RWPE1 (cell line): ENCODE results near the gene RNF26.
A peak's percentile ranks its signal among the peaks of the same experiment; 100 is the strongest.

ENCODE experiments used
- CTCF ChIA-PET: fragments of 350-600 bp; sonication (Branson Sonifier 250); formaldehyde crosslinking; extraction: SDS; loops from one replicate; lab custom pipeline; 2021; lab: Yijun Ruan, JAX
- POLR2A ChIA-PET: fragments of 400-600 bp; formaldehyde crosslinking; extraction: SDS; loops from one replicate; lab custom pipeline; 2020; ENCODE audit warnings: antibody characterized with exemption; ENCODE audit not compliant: low non-redundant PET; lab: Yijun Ruan, JAX
- DNase-seq: peaks from one replicate; pipeline ENCODE4 v3.0.0; 2012; ENCODE audit warnings: low spot score
- H3K27ac ChIP-seq: fragments of 450-650 bp; 2 replicates; pipeline ENCODE4 v1.5.1; 2017
- TF ChIP-seq, protein P1 (sequence below): fragments of 450-650 bp; conservative IDR thresholded peaks from 2 replicates; pipeline ENCODE4 v1.5.1; 2017; ENCODE audit warnings: low read depth, mild to moderate bottlenecking

Gene RNF26

GRCh38 chr11:119341222-119342022 lies 7.1 kb downstream of the RNF26 start:
- TF ChIP-seq, protein P1, sequence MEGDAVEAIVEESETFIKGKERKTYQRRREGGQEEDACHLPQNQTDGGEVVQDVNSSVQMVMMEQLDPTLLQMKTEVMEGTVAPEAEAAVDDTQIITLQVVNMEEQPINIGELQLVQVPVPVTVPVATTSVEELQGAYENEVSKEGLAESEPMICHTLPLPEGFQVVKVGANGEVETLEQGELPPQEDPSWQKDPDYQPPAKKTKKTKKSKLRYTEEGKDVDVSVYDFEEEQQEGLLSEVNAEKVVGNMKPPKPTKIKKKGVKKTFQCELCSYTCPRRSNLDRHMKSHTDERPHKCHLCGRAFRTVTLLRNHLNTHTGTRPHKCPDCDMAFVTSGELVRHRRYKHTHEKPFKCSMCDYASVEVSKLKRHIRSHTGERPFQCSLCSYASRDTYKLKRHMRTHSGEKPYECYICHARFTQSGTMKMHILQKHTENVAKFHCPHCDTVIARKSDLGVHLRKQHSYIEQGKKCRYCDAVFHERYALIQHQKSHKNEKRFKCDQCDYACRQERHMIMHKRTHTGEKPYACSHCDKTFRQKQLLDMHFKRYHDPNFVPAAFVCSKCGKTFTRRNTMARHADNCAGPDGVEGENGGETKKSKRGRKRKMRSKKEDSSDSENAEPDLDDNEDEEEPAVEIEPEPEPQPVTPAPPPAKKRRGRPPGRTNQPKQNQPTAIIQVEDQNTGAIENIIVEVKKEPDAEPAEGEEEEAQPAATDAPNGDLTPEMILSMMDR: no peak
- POLR2A ChIA-PET: no interaction called here
- CTCF ChIA-PET: interaction anchor here (0.8 to 3.5 kb wide), 3 partner anchors 14 to 20 kb away, joined by 3 to 12 read pairs (median 3); no protein-coding TSS in a partner anchor
- DNase-seq: no peak
- H3K27ac ChIP-seq: peak overlapping the region; percentile 82

DNA sequence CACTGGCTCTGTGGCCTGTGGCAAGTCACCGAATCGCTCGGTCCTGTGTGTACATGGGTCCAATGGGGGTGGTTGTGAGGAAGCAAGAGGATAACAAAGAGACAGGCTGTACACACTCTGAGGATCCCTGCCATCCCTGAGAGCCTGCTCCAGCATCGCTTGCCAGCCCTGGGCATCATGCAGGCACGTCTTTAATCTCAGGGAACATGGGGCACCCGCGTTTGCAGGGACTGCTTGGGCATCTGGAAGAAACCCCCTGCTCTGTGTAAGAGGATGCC lies 7.6 kb downstream of the RNF26 start:
- TF ChIP-seq, protein P1: no peak
- CTCF ChIA-PET: interaction anchor here (1.0 kb wide), 2 partner anchors 14 to 18 kb away, joined by 3 read pairs; no protein-coding TSS in a partner anchor
- peak overlapping the region; percentile 82; the same call in 1 of the 2 replicates for H3K27ac ChIP-seq
- DNase-seq: no peak
- POLR2A ChIA-PET: no interaction called here

- TF ChIP-seq, protein P1: no peak
- no peak for DNase-seq
- ChIA-PET POLR2A (no interaction called here), CTCF (interaction anchor here (0.5 to 5.5 kb wide), 5 partner anchors 13 to 829 kb away, joined by 3 to 26 read pairs (median 3); no protein-coding TSS in a partner anchor)
- no peak overlapping the region for H3K27ac ChIP-seq
These were observed 8.2 kb downstream of the RNF26 start for GRCh38 chr11:119342362-119343130.

GRCh38 chr11:119343726-119344125 lies 9.4 kb downstream of the RNF26 start:
- CTCF ChIA-PET: interaction anchor here (0.7 to 5.5 kb wide), 4 partner anchors 13 to 249 kb away, joined by 3 to 26 read pairs (median 4); no protein-coding TSS in a partner anchor
- H3K27ac ChIP-seq: no peak overlapping the region
- no peak for DNase-seq
- TF ChIP-seq, protein P1: no peak
- POLR2A ChIA-PET: no interaction called here

GRCh38 chr11:119344291-119345010 lies 10.1 kb downstream of the RNF26 start:
- TF ChIP-seq, protein P1: no peak
- POLR2A ChIA-PET: no interaction called here
- no peak for DNase-seq
- no peak overlapping the region for H3K27ac ChIP-seq
- CTCF ChIA-PET: interaction anchor here (0.7 to 5.5 kb wide), 3 partner anchors 12 to 250 kb away, joined by 3 to 26 read pairs (median 4); no protein-coding TSS in a partner anchor

DNA sequence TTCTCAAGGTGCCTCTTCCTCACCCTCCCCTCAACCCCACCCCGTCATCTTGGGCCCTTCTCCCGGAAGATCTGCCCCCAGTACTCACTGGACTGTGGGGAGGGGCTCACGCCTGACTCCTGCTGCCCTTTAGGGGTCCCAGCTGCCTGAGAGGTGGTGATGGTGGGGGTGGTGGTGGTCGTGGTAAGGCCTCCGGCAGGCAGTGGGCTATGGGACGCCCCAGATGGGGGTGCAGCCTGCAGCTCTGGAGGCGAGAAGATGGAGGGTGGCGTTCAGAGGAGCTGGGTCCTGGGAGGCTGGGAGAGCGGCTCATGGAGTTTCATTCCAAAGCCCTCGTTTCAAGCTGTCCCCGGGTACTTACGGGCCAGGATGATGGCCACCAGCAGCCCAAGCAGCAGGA lies 11.4 kb downstream of the RNF26 start:
- ChIA-PET POLR2A (no interaction called here), CTCF (interaction anchor here (1.1 to 5.5 kb wide), 3 partner anchors 11 to 129 kb away, joined by 3 to 26 read pairs (median 6); no protein-coding TSS in a partner anchor)
- DNase-seq: no peak
- H3K27ac ChIP-seq: no peak overlapping the region
- TF ChIP-seq, protein P1: no peak
